ENCODE data around the gene INSC. TPM values are rescaled to one million over a fixed set of nuclear protein-coding genes. Genes with fewer than 3 reads are reported as not detected.

Gene INSC
- total RNA-seq, 2 experiments from 2014 or later, result not detected

DNA sequence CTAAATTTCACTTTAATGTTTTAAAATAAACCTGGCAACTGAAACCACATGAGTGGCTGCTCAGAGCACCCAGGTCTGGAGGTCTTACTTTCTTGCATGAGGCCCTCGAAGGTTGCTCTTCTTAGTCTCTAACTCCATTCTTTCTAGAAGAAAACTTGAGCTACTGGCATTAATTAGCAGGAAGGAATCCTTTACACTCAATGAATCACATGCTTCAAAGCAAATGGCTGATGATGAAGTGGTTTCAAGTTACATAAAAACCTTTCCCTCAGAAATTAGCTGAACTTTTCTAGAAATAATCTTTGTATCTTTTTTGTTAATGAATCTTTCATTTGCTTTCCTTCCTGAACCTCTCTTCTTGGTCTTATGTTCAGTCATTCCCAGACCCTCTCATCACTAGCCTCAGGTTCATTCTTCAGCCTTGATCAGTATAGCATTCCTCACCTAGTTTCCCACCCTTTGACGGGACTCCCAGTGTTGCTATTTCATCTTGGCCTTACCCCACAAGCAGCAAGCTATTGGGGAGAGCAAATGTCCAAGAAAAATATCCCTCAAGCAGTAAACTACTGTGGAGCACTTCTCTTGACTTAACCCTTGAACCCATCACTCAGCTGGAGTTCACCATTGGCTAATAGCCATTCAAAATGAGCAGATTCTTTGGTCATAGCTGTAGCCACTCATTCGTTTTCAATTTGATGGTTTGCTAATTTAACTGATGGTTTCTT lies 75.1 kb downstream of the INSC start:
- no peaks in the 10 kb centered on the region for H3K27me3 ChIP-seq (ENCODE audit: control insufficient read depth in 1 of 2, insufficient read depth in 2 of 2, low read length in 2 of 2)
- H3K27me3 Mint-ChIP-seq, result peaks cover 10% of the 10 kb centered on the region
- no peak for DNase-seq
- no peak overlapping the region for H3K27ac ChIP-seq (ENCODE audit: low read depth in 1 of 2, low read length in 2 of 2)
- TF ChIP-seq, protein P1, sequence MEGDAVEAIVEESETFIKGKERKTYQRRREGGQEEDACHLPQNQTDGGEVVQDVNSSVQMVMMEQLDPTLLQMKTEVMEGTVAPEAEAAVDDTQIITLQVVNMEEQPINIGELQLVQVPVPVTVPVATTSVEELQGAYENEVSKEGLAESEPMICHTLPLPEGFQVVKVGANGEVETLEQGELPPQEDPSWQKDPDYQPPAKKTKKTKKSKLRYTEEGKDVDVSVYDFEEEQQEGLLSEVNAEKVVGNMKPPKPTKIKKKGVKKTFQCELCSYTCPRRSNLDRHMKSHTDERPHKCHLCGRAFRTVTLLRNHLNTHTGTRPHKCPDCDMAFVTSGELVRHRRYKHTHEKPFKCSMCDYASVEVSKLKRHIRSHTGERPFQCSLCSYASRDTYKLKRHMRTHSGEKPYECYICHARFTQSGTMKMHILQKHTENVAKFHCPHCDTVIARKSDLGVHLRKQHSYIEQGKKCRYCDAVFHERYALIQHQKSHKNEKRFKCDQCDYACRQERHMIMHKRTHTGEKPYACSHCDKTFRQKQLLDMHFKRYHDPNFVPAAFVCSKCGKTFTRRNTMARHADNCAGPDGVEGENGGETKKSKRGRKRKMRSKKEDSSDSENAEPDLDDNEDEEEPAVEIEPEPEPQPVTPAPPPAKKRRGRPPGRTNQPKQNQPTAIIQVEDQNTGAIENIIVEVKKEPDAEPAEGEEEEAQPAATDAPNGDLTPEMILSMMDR (IDR thresholded peaks at IDR 0.05), result no peak
- intact Hi-C loops (cut with DNase I, micrococcal nuclease), result no loop called here
- H3K36me3 ChIP-seq (ENCODE audit: insufficient read depth, low read length), result no peaks in the 10 kb centered on the region
- H3K27ac Mint-ChIP-seq, result no peak overlapping the region
- H3K4me1 ChIP-seq (ENCODE audit: insufficient read depth, low read length), result no peaks in the 10 kb centered on the region
- no peaks in the 10 kb centered on the region for H3K4me1 Mint-ChIP-seq (ENCODE audit: low read depth)
- no peak overlapping the region for H3K4me3 ChIP-seq (ENCODE audit: low read length)
- H3K4me3 Mint-ChIP-seq, result no peak overlapping the region
- ChIA-PET POLR2A (no interaction called here), CTCF (no interaction called here)
- no peaks in the 10 kb centered on the region for H3K36me3 Mint-ChIP-seq (ENCODE audit: low read depth)
- H3K9me3 ChIP-seq (ENCODE audit: control insufficient read depth in 1 of 2, insufficient read depth in 1 of 2, low read length in 2 of 2), result no peaks in the 10 kb centered on the region
- no peak for ATAC-seq (ENCODE audit: poor library complexity)
- no peaks in the 10 kb centered on the region for H3K9me3 Mint-ChIP-seq

DNA sequence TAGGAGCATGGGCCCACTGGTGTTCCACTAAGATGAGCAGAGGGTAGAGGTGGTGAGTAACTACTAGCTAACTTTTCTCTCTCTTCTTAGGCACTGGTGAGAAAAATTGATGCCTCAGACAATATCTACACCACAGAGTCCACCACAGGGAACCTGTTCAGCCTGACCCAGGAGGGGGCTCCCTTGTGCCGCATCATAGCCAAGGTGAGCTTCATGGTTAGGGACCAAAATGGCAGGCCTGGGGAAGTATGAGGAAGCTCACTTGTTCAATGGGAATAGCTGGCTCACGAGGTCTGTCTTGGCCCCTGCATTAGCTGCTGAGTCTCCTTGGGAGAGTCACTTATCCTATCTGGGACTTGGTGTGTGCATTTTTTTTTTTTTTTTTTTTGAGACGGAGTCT lies 75.9 kb downstream of the INSC start:
- ChIA-PET POLR2A (no interaction called here), CTCF (no interaction called here)
- H3K4me3 ChIP-seq (ENCODE audit: low read length), result no peak overlapping the region
- no peak for DNase-seq
- no peaks in the 10 kb centered on the region for H3K36me3 ChIP-seq (ENCODE audit: insufficient read depth, low read length)
- Mint-ChIP-seq H3K27me3 (peaks cover 10% of the 10 kb centered on the region), H3K4me1 (ENCODE audit: low read depth) (no peaks in the 10 kb centered on the region), H3K36me3 (ENCODE audit: low read depth) (no peaks in the 10 kb centered on the region), H3K9me3 (no peaks in the 10 kb centered on the region), H3K4me3 (no peak overlapping the region), H3K27ac (no peak overlapping the region)
- no peaks in the 10 kb centered on the region for H3K4me1 ChIP-seq (ENCODE audit: insufficient read depth, low read length)
- TF ChIP-seq, protein P1 (IDR thresholded peaks at IDR 0.05), result no peak
- no peaks in the 10 kb centered on the region for H3K9me3 ChIP-seq (ENCODE audit: control insufficient read depth in 1 of 2, insufficient read depth in 1 of 2, low read length in 2 of 2)
- H3K27me3 ChIP-seq (ENCODE audit: control insufficient read depth in 1 of 2, insufficient read depth in 2 of 2, low read length in 2 of 2), result no peaks in the 10 kb centered on the region
- ATAC-seq (ENCODE audit: poor library complexity), result no peak
- intact Hi-C loops (cut with DNase I, micrococcal nuclease), result no loop called here
- H3K27ac ChIP-seq (ENCODE audit: low read depth in 1 of 2, low read length in 2 of 2), result no peak overlapping the region

DNA sequence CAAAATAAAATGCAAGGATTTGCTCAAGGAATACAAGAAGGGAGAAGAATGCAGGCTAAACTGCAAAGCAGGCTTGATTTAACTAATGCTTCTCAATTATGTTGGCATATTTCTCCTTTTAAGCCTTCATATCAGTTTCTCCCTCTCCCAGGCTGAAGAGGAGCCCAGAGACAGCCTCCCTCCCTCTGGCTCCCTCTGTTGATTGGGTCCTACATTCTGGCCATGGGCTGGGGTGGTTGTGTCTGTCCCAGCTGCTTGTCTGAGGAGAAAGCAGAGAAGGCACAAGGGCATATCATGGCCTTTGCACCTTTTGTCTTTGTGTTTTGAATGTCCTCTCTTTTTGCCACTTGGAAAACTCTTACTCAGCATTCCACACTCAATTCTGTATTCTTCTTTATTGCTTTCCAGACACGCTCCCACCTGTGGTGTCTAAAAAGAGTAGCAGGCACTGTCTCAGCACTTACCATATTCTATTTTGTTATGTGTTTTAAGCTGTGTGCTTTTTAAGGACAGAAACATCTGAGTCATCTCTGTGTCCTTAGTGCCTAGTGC lies 77.4 kb downstream of the INSC start:
- CTCF ChIA-PET, result no interaction called here
- H3K27ac Mint-ChIP-seq, result no peak overlapping the region

More for the DNA sequence above, 77.4 kb downstream of the INSC start:
- TF ChIP-seq, protein P1 (IDR thresholded peaks at IDR 0.05), result no peak
- Mint-ChIP-seq H3K27me3 (peaks cover 5% of the 10 kb centered on the region), H3K36me3 (ENCODE audit: low read depth) (no peaks in the 10 kb centered on the region), H3K4me3 (no peak overlapping the region), H3K9me3 (no peaks in the 10 kb centered on the region), H3K4me1 (ENCODE audit: low read depth) (no peaks in the 10 kb centered on the region)
- DNase-seq (no peak), ATAC-seq (ENCODE audit: poor library complexity) (no peak)
- Histone ChIP-seq H3K4me3 (ENCODE audit: low read length) (no peak overlapping the region), H3K9me3 (ENCODE audit: control insufficient read depth in 1 of 2, insufficient read depth in 1 of 2, low read length in 2 of 2) (no peaks in the 10 kb centered on the region), H3K27me3 (ENCODE audit: control insufficient read depth in 1 of 2, insufficient read depth in 2 of 2, low read length in 2 of 2) (no peaks in the 10 kb centered on the region), H3K27ac (ENCODE audit: low read depth in 1 of 2, low read length in 2 of 2) (no peak overlapping the region), H3K4me1 (ENCODE audit: insufficient read depth, low read length) (no peaks in the 10 kb centered on the region), H3K36me3 (ENCODE audit: insufficient read depth, low read length) (no peaks in the 10 kb centered on the region)
- POLR2A ChIA-PET, result no interaction called here
- intact Hi-C loops (cut with DNase I, micrococcal nuclease), result no loop called here
